Liver (tissue), 9 donors: ENCODE data around the gene INSC. TPM values are rescaled to one million over a fixed set of nuclear protein-coding genes. Genes with fewer than 3 reads are reported as not detected.

ENCODE experiments used
- DNase-seq: peaks from one replicate; pipeline ENCODE4 v3.0.0-alpha.2; 2017; ENCODE audit warnings: low spot score
- H3K27ac ChIP-seq, 2 donors: one replicate each; pipeline ENCODE4 v1.7.0; 2013; ENCODE audit warnings: inconsistent platforms in 2 of 2, low read length in 2 of 2, control low read depth in 1 of 2, low read depth in 1 of 2, mild to moderate bottlenecking in 1 of 2
- H3K27me3 ChIP-seq, 4 donors: one replicate each; pipeline versions ENCODE4 v1.6.1 to v1.7.0; 2013; ENCODE audit warnings: low read length in 3 of 4, inconsistent platforms in 1 of 4, mild to moderate bottlenecking in 1 of 4, moderate library complexity in 1 of 4; ENCODE audit not compliant: control insufficient read depth in 4 of 4, insufficient read depth in 4 of 4
- H3K36me3 ChIP-seq, 4 donors: one replicate each; pipeline versions ENCODE4 v1.6.1 to v1.7.0; 2013; ENCODE audit warnings: low read length in 3 of 4, mild to moderate bottlenecking in 3 of 4, low read depth in 1 of 4, moderate library complexity in 1 of 4; ENCODE audit not compliant: control insufficient read depth in 4 of 4, insufficient read depth in 3 of 4
- H3K4me1 ChIP-seq, 4 donors: one replicate each; pipeline versions ENCODE4 v1.6.1 to v1.7.0; 2013; ENCODE audit warnings: low read length in 3 of 4, mild to moderate bottlenecking in 3 of 4, moderate library complexity in 1 of 4; ENCODE audit not compliant: control insufficient read depth in 4 of 4, insufficient read depth in 4 of 4
- H3K4me3 ChIP-seq, 3 donors: one replicate each; pipeline versions ENCODE4 v1.6.1 to v1.7.0; 2013; ENCODE audit warnings: low read length in 3 of 3, control low read depth in 1 of 3, low read depth in 1 of 3, mild to moderate bottlenecking in 1 of 3
- H3K9ac ChIP-seq, 2 donors: one replicate each; pipeline ENCODE4 v1.7.0; 2013; ENCODE audit warnings: low read length in 2 of 2, mild to moderate bottlenecking in 2 of 2, moderate library complexity in 2 of 2, control low read depth in 1 of 2, low read depth in 1 of 2
- H3K9me3 ChIP-seq, 4 donors: one replicate each; pipeline versions ENCODE4 v1.6.1 to v1.7.0; 2013; ENCODE audit warnings: low read length in 3 of 4; ENCODE audit not compliant: control insufficient read depth in 4 of 4
- ATF3 ChIP-seq: IDR thresholded peaks from 2 replicates; pipeline ENCODE4 v1.6.1; 2016; ENCODE audit warnings: antibody characterized with exemption
- CTCF ChIP-seq: fragments of 150-350 bp; IDR thresholded peaks from 2 replicates; pipeline ENCODE4 v1.5.1; 2017; ENCODE audit warnings: improper control_type of control experiment, low read depth, low read length; ENCODE audit not compliant: missing input control
- EGR1 ChIP-seq, 2 donors: IDR thresholded peaks; 2 replicates each; pipeline ENCODE4 v1.6.1; 2016 to 2018; ENCODE audit warnings: antibody characterized with exemption in 2 of 2, low read depth in 2 of 2
- FOXA1 ChIP-seq: IDR thresholded peaks from 2 replicates; pipeline ENCODE4 v1.6.1; 2016; ENCODE audit warnings: antibody characterized with exemption
- FOXA2 ChIP-seq: IDR thresholded peaks from 2 replicates; pipeline ENCODE4 v1.6.1; 2016; ENCODE audit warnings: antibody characterized with exemption
- GABPA ChIP-seq, 2 donors: IDR thresholded peaks in 1 of 2; conservative IDR thresholded peaks in 1 of 2; 2 replicates each; pipeline ENCODE4 v1.6.1; 2016; ENCODE audit warnings: antibody characterized with exemption in 2 of 2, mild to moderate bottlenecking in 1 of 2, moderate library complexity in 1 of 2
- HNF4A ChIP-seq, 2 donors: conservative IDR thresholded peaks; 2 replicates each; pipeline ENCODE4 v1.6.1; 2016; ENCODE audit warnings: antibody characterized with exemption in 2 of 2, mild to moderate bottlenecking in 2 of 2
- HNF4G ChIP-seq: IDR thresholded peaks from 2 replicates; pipeline ENCODE4 v1.6.1; 2016; ENCODE audit warnings: antibody characterized with exemption
- JUND ChIP-seq, 2 donors: IDR thresholded peaks; 2 replicates each; pipeline ENCODE4 v1.6.1; 2016; ENCODE audit warnings: antibody characterized with exemption in 2 of 2
- MAX ChIP-seq: IDR thresholded peaks from 2 replicates; pipeline ENCODE4 v1.6.1; 2016; ENCODE audit warnings: antibody characterized with exemption
- NR2F2 ChIP-seq: IDR thresholded peaks from 2 replicates; pipeline ENCODE4 v1.6.1; 2016; ENCODE audit warnings: antibody characterized with exemption
- RAD21 ChIP-seq, 2 donors: IDR thresholded peaks; 2 replicates each; pipeline ENCODE4 v1.6.1; 2016; ENCODE audit warnings: antibody characterized with exemption in 2 of 2, mild to moderate bottlenecking in 2 of 2
- REST ChIP-seq: IDR thresholded peaks from 2 replicates; pipeline ENCODE4 v1.6.1; 2016; ENCODE audit warnings: antibody characterized with exemption, mild to moderate bottlenecking
- RXRA ChIP-seq, 2 donors: IDR thresholded peaks; 2 replicates each; pipeline ENCODE4 v1.6.1; 2017 to 2018; ENCODE audit warnings: antibody characterized with exemption in 2 of 2, mild to moderate bottlenecking in 1 of 2
- SP1 ChIP-seq: IDR thresholded peaks from 2 replicates; pipeline ENCODE4 v1.6.1; 2018; ENCODE audit warnings: antibody characterized with exemption, mild to moderate bottlenecking
- TAF1 ChIP-seq: conservative IDR thresholded peaks from 2 replicates; pipeline ENCODE4 v1.6.1; 2016; ENCODE audit warnings: antibody characterized with exemption, mild to moderate bottlenecking
- YY1 ChIP-seq: IDR thresholded peaks from 2 replicates; pipeline ENCODE4 v1.6.1; 2016; ENCODE audit warnings: antibody characterized with exemption, mild to moderate bottlenecking
- ZBTB33 ChIP-seq: IDR thresholded peaks from 2 replicates; pipeline ENCODE4 v1.6.1; 2016; ENCODE audit warnings: antibody characterized with exemption
- WGBS: extraction: QIAGEN DNeasy Blood & Tissue Kit; methylation state at CpG from one replicate; pipeline ENCODE4 v1.1.7; 2013; 5-methylcytosine and 5-hydroxymethylcytosine counted together
- polyA plus RNA-seq, 2 donors: library from polyadenylated mRNA; stranded (reverse) in 1 of 2; unstranded in 1 of 2; fragments of 200-250 nt in 1 of 2; fragments of >200 nt in 1 of 2; fragmentation: Nextera tagmentation in 1 of 2; extraction: Ambion mirVana in 1 of 2; gene quantifications; one replicate each; pipeline versions ENCODE4 v1.2.1 to v1.2.3, GENCODE V29; 2013 to 2015
- total RNA-seq, 2 donors: library from RNA; depleted of rRNA; stranded (reverse); fragments of >200 nt; gene quantifications; one replicate each; pipeline ENCODE4 v1.2.3, GENCODE V29; 2014
- donor health status: healthy.
- donor health status: healthy.
- donor health status: healthy.
- donor health status: healthy.
- donor health status: healthy.

INSC gene
- total and polyA plus RNA-seq, 4 donors: 0.02 to 0.25 (median 0.12) TPM

- no peaks in the 10 kb centered on the region for H3K27me3 ChIP-seq
- H3K4me1 ChIP-seq: peaks cover 3 to 10% (median 6%) of the 10 kb centered on the region in 4 donors
- TF ChIP-seq GABPA (IDR thresholded peaks at IDR 0.05 in 1 of 2, conservative IDR thresholded peaks at IDR 0.05 in 1 of 2) (no peak), RAD21 (IDR thresholded peaks at IDR 0.05) (no peak), SP1 (no peak), HNF4A (conservative IDR thresholded peaks at IDR 0.05) (no peak), REST (no peak), ZBTB33 (no peak), FOXA1 (no peak), ATF3 (no peak), JUND (IDR thresholded peaks at IDR 0.05) (no peak), YY1 (no peak), HNF4G (no peak), EGR1 (IDR thresholded peaks at IDR 0.05; ENCODE audit: low read depth in 2 of 2) (no peak), FOXA2 (no peak), CTCF (no peak), MAX (no peak), TAF1 (no peak), RXRA (IDR thresholded peaks at IDR 0.05) (no peak), NR2F2 (no peak)
- 79% methylated on average over 4 of the region's 4 CpGs for WGBS
- H3K9me3 ChIP-seq: no peaks in the 10 kb centered on the region
- no peak overlapping the region for H3K9ac ChIP-seq
- H3K36me3 ChIP-seq: no peaks in the 10 kb centered on the region
- no peak overlapping the region for H3K4me3 ChIP-seq
- H3K27ac ChIP-seq: no peak overlapping the region
- DNase-seq: no peak
Observed at GRCh38 chr11:15169815-15170551, 55.3 kb downstream of the INSC start.
